Right lung (tissue), 5 donors: ENCODE results near the gene CD7. TPM values are rescaled to one million over a fixed set of nuclear protein-coding genes. Genes with fewer than 3 reads are reported as not detected.
"Not testable (repeated sequence)": the region's sequence is repeated elsewhere in the genome, so short reads cannot be mapped to it uniquely, and the experiment has no call there.

Source experiments
- DNase-seq, 2 donors: peaks; one replicate each; pipeline ENCODE4 v3.0.0-alpha.2; 2013
- polyA plus RNA-seq, 5 donors: library from polyadenylated mRNA; unstranded; fragments of 120-200 nt; gene quantifications; one replicate each; pipeline versions ENCODE4 v1.2.1 to v1.2.3, GENCODE V29; 2013; ENCODE audit warnings: inconsistent platforms in 1 of 5, low replicate concordance in 1 of 5; ENCODE audit not compliant: insufficient read length in 5 of 5, insufficient read depth in 1 of 5

CD7 gene
- polyA plus RNA-seq, 5 donors, result 0.95 to 2.5 (median 1.2) TPM

- not testable (repeated sequence) for DNase-seq
Observed at GRCh38 chr17:82347994-82348393, 30.6 kb upstream of the CD7 start.

GRCh38 chr17:82346342-82347300 lies 29.2 kb upstream of the CD7 start:
- no peak for DNase-seq

GRCh38 chr17:82345151-82345976 lies 28.0 kb upstream of the CD7 start:
- DNase-seq, result no peak

GRCh38 chr17:82344175-82344907 lies 26.9 kb upstream of the CD7 start:
- DNase-seq, result no peak

- DNase-seq, result no peak
Observed at GRCh38 chr17:82343560-82343959, 26.2 kb upstream of the CD7 start.

GRCh38 chr17:82342361-82343079 lies 25.1 kb upstream of the CD7 start:
- DNase-seq, result no peak

- DNase-seq, result no peak
Observed at GRCh38 chr17:82339634-82340580, 22.5 kb upstream of the CD7 start.

- DNase-seq, result no peak
Observed at GRCh38 chr17:82338858-82339633, 21.6 kb upstream of the CD7 start.

GRCh38 chr17:82334622-82335394 lies 17.4 kb upstream of the CD7 start:
- no peak for DNase-seq

- no peak for DNase-seq
Observed at GRCh38 chr17:82334204-82334621, 16.8 kb upstream of the CD7 start.

GRCh38 chr17:82333279-82334171 lies 16.1 kb upstream of the CD7 start, which contains the start of gene SECTM1:
SECTM1 (minus strand) TSS chr17:82333766; CDS start chr17:82327240, 6,526 bp downstream.
- no peak for DNase-seq

- no peak for DNase-seq
Observed at GRCh38 chr17:82332669-82333278, 15.4 kb upstream of the CD7 start.

GRCh38 chr17:82331345-82331939 lies 14.0 kb upstream of the CD7 start:
- no peak for DNase-seq

GRCh38 chr17:82330322-82331239 lies 13.2 kb upstream of the CD7 start:
- peak; percentile 67 to 75 for DNase-seq

- no peak for DNase-seq
Observed at GRCh38 chr17:82329683-82330321, 12.4 kb upstream of the CD7 start.
